GM12878 (cell line): Measurements from ENCODE around the gene PASK. TPM values are rescaled to one million over a fixed set of nuclear protein-coding genes. Genes with fewer than 3 reads are reported as not detected.

Source experiments
- CBX5 ChIP-seq: sonication (generic); IDR thresholded peaks from 2 replicates; pipeline ENCODE4 v1.6.1; 2016; ENCODE audit warnings: low read depth, moderate library complexity, mild to moderate bottlenecking, inconsistent platforms
- STAT1 ChIP-seq: fragments of 450-650 bp; conservative IDR thresholded peaks from 2 replicates; pipeline ENCODE4 v1.6.1; 2014; ENCODE audit warnings: antibody characterized with exemption, mild to moderate bottlenecking
- ZBTB33 ChIP-seq: fragments of 450-650 bp; IDR thresholded peaks from 2 replicates; pipeline ENCODE4 v1.6.1; 2017; ENCODE audit warnings: mild to moderate bottlenecking
- ZBTB4 ChIP-seq: fragments of 450-650 bp; formaldehyde crosslinking; IDR thresholded peaks from 2 replicates; pipeline ENCODE4 v1.4.0; 2022; ENCODE audit warnings: mild to moderate bottlenecking, moderate library complexity
- polyA plus RNA-seq, 11 experiments: library from polyadenylated mRNA; depleted of rRNA in 4 of 11; unstranded in 6 of 11; stranded (reverse) in 5 of 11; fragments of >200 nt; fragmentation: Nextera tagmentation in 4 of 11; fragmentation: Illumina TruSeq in 1 of 11; extraction: Ambion mirVana in 4 of 11; extraction: Trizol in 1 of 11; gene quantifications; 1 replicate in 1 of 11; 2 replicates in 10 of 11; pipeline versions ENCODE4 v1.2.1 to v1.2.3, GENCODE V29; 2011 to 2016; ENCODE audit warnings: inconsistent platforms in 2 of 11, missing spikeins in 2 of 11, low read depth in 1 of 11
- total RNA-seq, 4 experiments: library from RNA; depleted of rRNA in 3 of 4; stranded (reverse); fragments of >200 nt in 3 of 4; fragmentation: Illumina TruSeq in 1 of 4; extraction: Trizol in 1 of 4; gene quantifications; 2 replicates each; pipeline versions ENCODE4 v1.2.1 to v1.2.3, GENCODE V29; 2013 to 2021
- TF ChIP-seq, protein P1 (sequence below): fragments of 450-650 bp; IDR thresholded peaks from 2 replicates; pipeline ENCODE4 v1.6.1; 2018; ENCODE audit warnings: borderline replicate concordance, mild to moderate bottlenecking; ENCODE audit not compliant: partially characterized antibody

The PASK gene
- total and polyA plus RNA-seq, 10 of the 15 experiments (the other 5 are each of a cell fraction or from before 2014, with no cell fraction given), result 9.6 to 62.2 (median 28.5) TPM

- TF ChIP-seq ZBTB4 (CRISPR knock-in tag) (no peak), ZBTB33 (no peak), CBX5 (no peak), STAT1 (no peak)
- TF ChIP-seq, protein P1, sequence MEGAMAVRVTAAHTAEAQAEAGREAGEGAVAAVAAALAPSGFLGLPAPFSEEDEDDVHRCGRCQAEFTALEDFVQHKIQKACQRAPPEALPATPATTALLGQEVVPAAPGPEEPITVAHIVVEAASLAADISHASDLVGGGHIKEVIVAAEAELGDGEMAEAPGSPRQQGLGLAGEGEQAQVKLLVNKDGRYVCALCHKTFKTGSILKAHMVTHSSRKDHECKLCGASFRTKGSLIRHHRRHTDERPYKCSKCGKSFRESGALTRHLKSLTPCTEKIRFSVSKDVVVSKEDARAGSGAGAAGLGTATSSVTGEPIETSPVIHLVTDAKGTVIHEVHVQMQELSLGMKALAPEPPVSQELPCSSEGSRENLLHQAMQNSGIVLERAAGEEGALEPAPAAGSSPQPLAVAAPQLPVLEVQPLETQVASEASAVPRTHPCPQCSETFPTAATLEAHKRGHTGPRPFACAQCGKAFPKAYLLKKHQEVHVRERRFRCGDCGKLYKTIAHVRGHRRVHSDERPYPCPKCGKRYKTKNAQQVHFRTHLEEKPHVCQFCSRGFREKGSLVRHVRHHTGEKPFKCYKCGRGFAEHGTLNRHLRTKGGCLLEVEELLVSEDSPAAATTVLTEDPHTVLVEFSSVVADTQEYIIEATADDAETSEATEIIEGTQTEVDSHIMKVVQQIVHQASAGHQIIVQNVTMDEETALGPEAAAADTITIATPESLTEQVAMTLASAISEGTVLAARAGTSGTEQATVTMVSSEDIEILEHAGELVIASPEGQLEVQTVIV, result no peak
These were observed 12.5 kb downstream of the PASK start (continued) for GRCh38 chr2:241136661-241137260.
